Activated T-helper 1 cell treated with Interleukin-2 at 50 U/mL for 16 hours (primary cell): ENCODE data around the gene ZNF764.
A peak's percentile ranks its signal among the peaks of the same experiment; 100 is the strongest.
"Not testable (repeated sequence)": the region's sequence is repeated elsewhere in the genome, so short reads cannot be mapped to it uniquely, and the experiment has no call there.

ENCODE experiments used
- DNase-seq: peaks from one replicate; pipeline ENCODE4 v3.0.0-alpha.2; 2020; ENCODE audit warnings: low read depth

The ZNF764 gene

GRCh38 chr16:30548416-30549253 lies 9.5 kb downstream of the ZNF764 start:
- no peak for DNase-seq

DNA sequence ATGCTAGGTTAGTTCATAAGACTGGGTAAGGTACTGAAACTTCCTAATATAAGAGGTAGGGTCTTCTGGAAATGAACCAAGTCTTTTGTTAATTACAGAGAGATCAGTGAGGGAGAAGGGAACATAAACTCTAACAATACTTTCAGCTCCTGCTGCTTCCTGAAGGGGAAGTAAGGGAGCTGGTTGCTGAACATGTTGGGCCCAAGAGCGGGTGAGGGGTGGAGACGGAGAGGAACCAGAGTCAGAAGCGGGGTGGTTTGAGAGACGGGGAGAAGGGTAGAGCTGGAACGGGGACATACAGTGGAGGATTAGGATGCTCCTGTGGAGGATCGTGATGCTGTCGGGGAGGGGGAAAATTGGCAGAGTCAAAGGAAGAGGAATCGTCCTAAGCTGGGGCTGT lies 12.1 kb downstream of the ZNF764 start:
- no peak for DNase-seq

GRCh38 chr16:30543067-30543466 lies 15.1 kb downstream of the ZNF764 start:
- DNase-seq = no peak

DNA sequence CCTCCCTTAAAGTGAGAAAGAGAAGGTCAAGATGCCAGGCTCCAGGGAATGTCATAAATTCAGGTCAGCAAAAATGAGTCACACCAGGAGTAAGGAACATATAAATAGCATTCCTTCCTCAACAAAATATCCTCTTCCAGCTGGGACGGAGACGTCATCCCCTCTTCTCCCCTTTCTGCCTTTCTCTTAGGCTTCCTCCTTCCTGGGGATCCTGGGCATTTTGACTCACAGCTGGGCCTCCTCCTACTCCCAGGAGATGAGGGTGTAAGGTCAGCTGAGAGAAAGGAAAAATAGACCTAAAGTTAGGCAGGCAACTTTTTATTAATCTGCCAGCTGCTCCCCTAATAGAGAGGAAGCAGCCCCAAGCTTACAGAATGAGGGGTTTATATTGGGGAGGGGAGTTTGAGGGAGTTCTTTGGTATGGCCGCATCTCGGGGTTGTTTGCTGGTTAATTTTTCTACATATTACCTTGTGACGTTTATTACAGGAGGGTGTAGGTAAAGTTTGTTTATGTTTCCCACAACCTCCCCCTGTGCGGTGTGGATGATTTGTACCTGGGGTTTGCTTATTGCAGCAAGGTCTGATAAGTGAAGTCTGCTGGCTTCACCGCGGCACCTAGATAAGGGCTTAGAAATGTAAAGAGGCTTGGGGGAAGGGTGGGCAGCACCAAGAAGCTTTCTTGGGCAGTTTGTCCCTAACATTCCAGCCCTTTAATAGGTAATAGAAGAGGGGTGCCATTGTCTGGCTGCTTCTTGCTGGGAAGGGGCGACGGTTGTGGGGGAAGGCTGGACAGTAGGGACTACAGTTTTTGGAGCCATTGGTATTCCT lies 16.5 kb downstream of the ZNF764 start:
- DNase-seq = no peak

DNA sequence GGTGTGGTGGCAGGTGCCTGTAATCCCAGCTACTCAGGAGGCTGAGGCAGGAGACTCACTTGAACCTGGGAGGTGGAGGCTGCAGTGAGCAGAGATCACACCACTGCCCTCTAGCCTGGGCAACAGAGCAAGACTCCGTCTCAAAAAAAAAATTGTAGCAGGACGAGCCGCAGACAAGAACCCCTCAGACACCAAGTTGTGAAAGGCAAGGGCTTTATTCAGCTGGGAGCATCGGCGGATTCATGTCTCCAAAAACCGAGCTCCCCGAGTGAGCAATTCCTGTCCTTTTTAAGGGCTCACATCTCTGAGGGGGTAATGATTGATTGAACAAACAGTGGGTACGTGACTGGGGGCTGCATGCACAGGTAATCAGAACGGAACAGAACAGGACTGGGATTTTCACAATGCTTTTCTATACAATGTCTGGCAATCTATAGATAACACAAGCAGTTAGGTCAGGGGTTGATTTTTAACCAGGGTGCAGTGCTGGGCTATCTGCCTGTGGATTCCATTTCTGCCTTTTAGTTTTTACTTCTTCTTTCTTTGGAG lies 17.2 kb downstream of the ZNF764 start:
- DNase-seq = not testable (repeated sequence)

- not testable (repeated sequence) for DNase-seq
These were observed 18.1 kb downstream of the ZNF764 start for GRCh38 chr16:30539986-30540526.

- DNase-seq = no peak
These were observed 18.9 kb downstream of the ZNF764 start for GRCh38 chr16:30539000-30539964.

GRCh38 chr16:30536391-30537024 lies 21.7 kb downstream of the ZNF764 start:
- DNase-seq = not testable (repeated sequence)

DNA sequence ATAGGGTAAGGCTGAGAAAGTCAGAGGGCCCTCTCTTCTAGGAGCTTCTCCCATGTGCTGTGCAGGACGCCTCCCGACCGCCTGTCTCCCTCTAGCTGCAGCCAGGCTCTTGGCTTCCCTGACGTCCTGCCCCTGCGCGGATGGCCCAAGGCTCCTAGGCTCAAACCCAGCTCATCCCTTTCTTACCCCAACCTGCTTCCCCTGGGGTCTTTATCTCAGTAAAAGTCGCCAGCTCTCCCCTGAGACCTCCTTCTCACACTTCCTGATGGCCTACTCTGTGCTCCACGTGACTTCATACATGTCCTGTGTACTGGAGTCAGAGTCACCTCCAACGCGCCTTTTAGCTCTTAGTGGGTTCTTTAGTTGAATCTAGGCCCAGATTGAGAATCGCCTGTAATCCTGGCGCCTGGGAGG lies 22.4 kb downstream of the ZNF764 start:
- DNase-seq = peak; percentile 43

- DNase-seq = no peak
These were observed 22.9 kb downstream of the ZNF764 start for GRCh38 chr16:30535106-30535776.

DNA sequence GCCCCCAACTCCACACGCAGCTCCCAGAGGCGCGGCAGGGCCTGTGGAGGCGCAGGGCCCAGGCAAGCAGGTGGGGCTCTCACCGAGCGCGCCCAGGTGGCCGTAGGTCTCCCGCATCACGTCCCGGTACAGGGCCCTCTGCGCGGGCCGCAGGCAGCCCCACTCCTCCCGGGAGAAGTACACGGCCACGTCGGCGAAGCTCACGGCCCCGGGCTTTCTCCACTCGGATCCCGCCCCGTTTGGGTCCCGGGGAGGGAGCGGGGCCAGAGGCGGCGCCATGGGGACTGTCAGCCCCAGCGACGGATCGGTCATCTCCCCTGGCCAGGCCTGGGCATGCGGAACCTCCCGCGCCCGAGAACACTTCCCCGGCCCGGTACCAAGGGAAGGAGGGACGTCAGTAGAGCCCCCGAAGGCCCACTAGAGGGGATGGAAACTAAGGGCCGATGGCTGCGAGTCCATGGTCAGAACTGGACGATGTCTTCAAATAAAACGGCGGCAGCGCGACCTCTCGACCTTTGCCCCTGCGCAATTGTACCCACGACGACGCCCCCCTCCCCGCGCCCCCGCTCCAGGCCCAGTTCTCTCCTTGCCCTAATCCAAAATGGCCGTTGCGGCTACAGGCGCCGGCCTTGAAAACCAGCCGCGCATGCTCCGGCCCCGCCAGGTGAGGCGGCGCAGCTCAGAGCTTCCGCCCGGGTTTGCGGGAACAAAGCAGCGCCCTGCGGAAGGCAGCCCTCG lies 23.6 kb downstream of the ZNF764 start, which contains the start of gene ZNF747:
Gene ZNF747, minus strand, starts transcription at position 491 of the 738 bp plus-strand sequence. Its CDS starts 179 bp downstream, at position 312.
- DNase-seq = peak; percentile 87

- no peak for DNase-seq
These were observed 24.3 kb downstream of the ZNF764 start for GRCh38 chr16:30533748-30534367.

DNA sequence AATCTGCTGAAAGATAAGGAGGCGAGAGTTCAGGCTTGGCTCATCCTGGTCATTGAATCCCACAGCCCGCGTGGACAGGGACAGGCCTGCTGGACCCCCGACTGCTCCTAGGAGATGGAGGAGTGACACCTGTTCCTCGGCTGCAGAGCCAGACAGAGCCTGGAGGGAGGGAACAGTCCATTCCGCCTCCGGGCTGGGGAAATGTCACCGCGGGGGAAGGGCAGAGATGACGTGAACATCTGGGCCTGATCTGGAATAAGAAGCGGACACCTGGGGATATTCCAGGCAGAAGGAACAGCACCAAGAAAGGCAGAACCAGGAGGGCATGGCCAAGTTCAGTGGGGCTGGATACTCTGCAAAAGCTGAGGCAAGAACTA lies 25.0 kb downstream of the ZNF764 start:
- no peak for DNase-seq

- no peak for DNase-seq
These were observed 25.7 kb downstream of the ZNF764 start for GRCh38 chr16:30532285-30533145.

- no peak for DNase-seq
These were observed 27.8 kb downstream of the ZNF764 start for GRCh38 chr16:30530163-30531037.

GRCh38 chr16:30528799-30529457 lies 29.2 kb downstream of the ZNF764 start:
- DNase-seq = no peak
